Neural cell (in vitro differentiated cells): ENCODE measurements around the gene USP32.

Experiments
- CTCF ChIP-seq: fragments of 450-650 bp; IDR thresholded peaks from 2 replicates; pipeline ENCODE4 v1.5.1; 2014; ENCODE audit warnings: antibody characterized with exemption, mild to moderate bottlenecking, moderate library complexity; ENCODE audit not compliant: poor library complexity, severe bottlenecking
- EP300 ChIP-seq: fragments of 450-650 bp; conservative IDR thresholded peaks from 2 replicates; pipeline ENCODE4 v1.6.1; 2014; ENCODE audit warnings: antibody characterized with exemption, mild to moderate bottlenecking, moderate library complexity; ENCODE audit not compliant: poor library complexity, severe bottlenecking
- POLR2AphosphoS5 ChIP-seq: IDR thresholded peaks from 2 replicates; pipeline ENCODE4 v1.6.1; 2012
- TAF1 ChIP-seq: IDR thresholded peaks from 2 replicates; pipeline ENCODE4 v1.6.1; 2012; ENCODE audit warnings: low read depth

GRCh38 chr17:60248618-60249289 lies 143.2 kb downstream of the USP32 start:
- TF ChIP-seq EP300 (no peak), CTCF (no peak), POLR2AphosphoS5 (no peak), TAF1 (no peak)
